ENCODE data around the gene MLIP. TPM values are rescaled to one million over a fixed set of nuclear protein-coding genes. Genes with fewer than 3 reads are reported as not detected.

MLIP gene
- total RNA-seq, 1 donor from 2014 or later = not detected

DNA sequence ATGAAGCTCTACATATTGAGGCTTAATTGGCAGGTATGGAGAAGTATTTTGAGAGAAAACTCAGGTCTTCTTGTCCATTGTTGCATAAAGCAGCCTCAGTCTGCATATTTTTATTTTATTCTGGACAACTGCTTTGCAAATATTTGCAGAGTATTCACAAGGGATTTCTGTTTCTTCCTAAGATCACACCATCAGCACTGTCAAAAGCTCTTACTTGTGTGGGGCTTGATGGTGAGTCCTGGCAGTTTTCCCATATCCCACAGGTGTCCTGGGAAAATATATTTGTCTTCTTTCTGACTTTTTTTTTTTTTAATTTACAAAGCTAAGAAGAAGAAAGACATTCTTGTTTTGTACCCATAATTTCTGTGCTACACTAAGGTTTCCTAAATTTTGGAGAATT lies 16.9 kb upstream of the MLIP start:
- Histone ChIP-seq H2AFZ (replicated peaks) (no peak overlapping the region), H3K4me3 (no peak overlapping the region), H3K9me3 (ENCODE audit: low read depth) (no peaks in the 10 kb centered on the region), H3K79me2 (ENCODE audit: low read depth) (no peaks in the 10 kb centered on the region), H4K20me1 (ENCODE audit: low read depth) (no peaks in the 10 kb centered on the region), H3K4me1 (no peaks in the 10 kb centered on the region), H3K36me3 (no peaks in the 10 kb centered on the region), H3K9ac (no peak overlapping the region), H3F3A (ENCODE audit: low read depth) (no peaks in the 10 kb centered on the region), H3K27me3 (no peaks in the 10 kb centered on the region), H3K27ac (no peak overlapping the region), H3K4me2 (no peak overlapping the region)
- Mint-ChIP-seq H3K36me3 (no peaks in the 10 kb centered on the region), H3K9me3 (no peaks in the 10 kb centered on the region), H3K4me1 (peaks cover 9% of the 10 kb centered on the region), H3K4me3 (no peak overlapping the region), H3K27me3 (ENCODE audit: insufficient read depth, low read depth) (no peaks in the 10 kb centered on the region), H3K27ac (no peak overlapping the region)
- no peak for DNase-seq (ENCODE audit: low spot score)
- TF ChIP-seq CTCF (IDR thresholded peaks at IDR 0.05) = no peak
- TF ChIP-seq EZH2 (IDR thresholded peaks at IDR 0.05) = no peak
- no peak for TF ChIP-seq EZH2phosphoT487 (IDR thresholded peaks at IDR 0.05)

DNA sequence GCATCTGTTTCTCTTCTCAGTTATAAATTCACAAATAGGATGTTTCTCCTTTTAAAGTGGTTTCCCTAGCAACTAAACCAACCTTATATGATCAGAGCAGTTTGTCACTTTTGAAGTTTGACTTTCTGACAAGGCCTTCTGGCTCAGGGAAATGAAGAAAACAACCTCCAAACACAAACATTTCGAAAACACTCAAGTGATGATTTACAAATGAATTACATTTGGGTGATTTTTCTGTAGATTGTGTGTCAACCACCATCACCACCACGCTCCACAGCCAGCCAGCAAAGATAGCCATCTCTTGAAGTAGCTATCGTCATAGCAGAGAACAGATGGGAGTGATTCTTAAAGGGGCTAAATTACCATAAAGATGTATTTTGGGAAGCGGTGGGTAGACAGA lies 16.5 kb upstream of the MLIP start:
- Histone ChIP-seq H3K4me1 (no peaks in the 10 kb centered on the region), H3K4me3 (no peak overlapping the region), H3K27me3 (no peaks in the 10 kb centered on the region), H3K4me2 (no peak overlapping the region), H3K27ac (no peak overlapping the region), H3K79me2 (ENCODE audit: low read depth) (no peaks in the 10 kb centered on the region), H4K20me1 (ENCODE audit: low read depth) (no peaks in the 10 kb centered on the region), H3F3A (ENCODE audit: low read depth) (no peaks in the 10 kb centered on the region), H3K9ac (no peak overlapping the region), H3K36me3 (no peaks in the 10 kb centered on the region), H2AFZ (replicated peaks) (peak overlapping the region; percentile 39), H3K9me3 (ENCODE audit: low read depth) (no peaks in the 10 kb centered on the region)
- no peak overlapping the region for H3K27ac Mint-ChIP-seq
- no peak for DNase-seq (ENCODE audit: low spot score)
- no peak overlapping the region for H3K4me3 Mint-ChIP-seq
- no peaks in the 10 kb centered on the region for H3K9me3 Mint-ChIP-seq
- TF ChIP-seq CTCF (IDR thresholded peaks at IDR 0.05) = no peak
- no peak for TF ChIP-seq EZH2phosphoT487 (IDR thresholded peaks at IDR 0.05)
- TF ChIP-seq EZH2 (IDR thresholded peaks at IDR 0.05) = no peak
- no peaks in the 10 kb centered on the region for H3K36me3 Mint-ChIP-seq
- peaks cover 9% of the 10 kb centered on the region for H3K4me1 Mint-ChIP-seq
- H3K27me3 Mint-ChIP-seq (ENCODE audit: insufficient read depth, low read depth) = no peaks in the 10 kb centered on the region

DNA sequence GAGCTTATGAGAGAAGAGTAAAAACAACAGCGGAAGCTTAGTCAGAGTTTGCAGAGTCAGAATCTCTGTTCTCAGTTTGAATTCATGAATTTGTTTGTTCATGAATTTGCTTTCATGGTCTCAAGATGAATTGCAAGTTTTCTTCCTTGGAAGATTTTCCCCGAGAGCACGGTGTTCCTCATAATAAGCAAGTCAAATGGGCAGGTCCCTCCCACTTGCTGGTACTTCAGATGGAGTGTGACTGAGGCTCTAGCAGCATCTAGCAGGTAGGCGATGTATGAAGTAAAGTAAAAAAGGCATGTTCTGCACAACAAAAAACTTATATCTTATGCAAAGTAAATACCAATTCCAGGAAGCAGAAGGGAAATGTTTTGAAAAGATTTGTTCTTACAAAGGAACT lies 15.5 kb upstream of the MLIP start:
- Histone ChIP-seq H3K36me3 (no peaks in the 10 kb centered on the region), H3K4me2 (no peak overlapping the region), H3K27me3 (no peaks in the 10 kb centered on the region), H4K20me1 (ENCODE audit: low read depth) (no peaks in the 10 kb centered on the region), H3K79me2 (ENCODE audit: low read depth) (no peaks in the 10 kb centered on the region), H3K9me3 (ENCODE audit: low read depth) (no peaks in the 10 kb centered on the region), H2AFZ (replicated peaks) (no peak overlapping the region), H3K4me1 (no peaks in the 10 kb centered on the region), H3K27ac (no peak overlapping the region), H3F3A (ENCODE audit: low read depth) (no peaks in the 10 kb centered on the region), H3K9ac (no peak overlapping the region), H3K4me3 (no peak overlapping the region)
- no peaks in the 10 kb centered on the region for H3K9me3 Mint-ChIP-seq
- H3K27me3 Mint-ChIP-seq (ENCODE audit: insufficient read depth, low read depth) = no peaks in the 10 kb centered on the region
- no peak for TF ChIP-seq EZH2phosphoT487 (IDR thresholded peaks at IDR 0.05)
- no peak for TF ChIP-seq EZH2 (IDR thresholded peaks at IDR 0.05)
- no peak for TF ChIP-seq CTCF (IDR thresholded peaks at IDR 0.05)
- no peak for DNase-seq (ENCODE audit: low spot score)
- no peaks in the 10 kb centered on the region for H3K36me3 Mint-ChIP-seq
- no peak overlapping the region for H3K4me3 Mint-ChIP-seq
- no peak overlapping the region for H3K27ac Mint-ChIP-seq
- peaks cover 9% of the 10 kb centered on the region for H3K4me1 Mint-ChIP-seq

DNA sequence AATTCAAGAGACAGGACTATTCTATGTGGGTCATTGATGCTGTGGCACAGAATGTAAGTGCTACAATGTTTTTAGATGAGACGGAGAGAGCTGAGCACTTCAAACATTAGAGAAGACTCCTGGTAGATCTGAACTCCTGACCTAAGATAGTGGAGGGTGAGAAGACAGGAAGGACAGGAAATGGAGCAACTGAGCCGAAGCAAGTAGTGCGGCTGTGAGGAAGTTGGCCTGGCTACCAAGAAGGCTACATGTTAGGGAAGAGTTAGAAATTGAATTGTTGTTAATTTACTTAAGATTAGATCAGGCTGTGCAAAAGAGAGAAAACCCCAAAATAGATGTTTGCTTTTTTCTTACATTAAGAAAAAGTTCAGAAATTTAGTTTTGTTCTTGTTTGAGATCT lies 14.4 kb upstream of the MLIP start:
- Mint-ChIP-seq H3K27ac (no peak overlapping the region), H3K4me1 (peaks cover 9% of the 10 kb centered on the region), H3K4me3 (no peak overlapping the region), H3K9me3 (no peaks in the 10 kb centered on the region), H3K27me3 (ENCODE audit: insufficient read depth, low read depth) (no peaks in the 10 kb centered on the region), H3K36me3 (no peaks in the 10 kb centered on the region)
- DNase-seq (ENCODE audit: low spot score) = no peak
- no peak overlapping the region for H3K9ac ChIP-seq
- no peaks in the 10 kb centered on the region for H3K27me3 ChIP-seq
- H3K79me2 ChIP-seq (ENCODE audit: low read depth) = no peaks in the 10 kb centered on the region
- H2AFZ ChIP-seq (replicated peaks) = no peak overlapping the region
- H3K4me1 ChIP-seq = no peaks in the 10 kb centered on the region
- no peaks in the 10 kb centered on the region for H4K20me1 ChIP-seq (ENCODE audit: low read depth)
- H3K4me2 ChIP-seq = no peak overlapping the region
- H3K36me3 ChIP-seq = no peaks in the 10 kb centered on the region
- no peaks in the 10 kb centered on the region for H3F3A ChIP-seq (ENCODE audit: low read depth)
- no peak overlapping the region for H3K27ac ChIP-seq
- no peak overlapping the region for H3K4me3 ChIP-seq
- no peaks in the 10 kb centered on the region for H3K9me3 ChIP-seq (ENCODE audit: low read depth)
- TF ChIP-seq EZH2phosphoT487 (IDR thresholded peaks at IDR 0.05) (no peak), CTCF (IDR thresholded peaks at IDR 0.05) (no peak), EZH2 (IDR thresholded peaks at IDR 0.05) (no peak)

Measured in neural progenitor cell (in vitro differentiated cells).